ENCODE measurements around the gene ZNF26.
"Not testable (repeated sequence)": the region's sequence is repeated elsewhere in the genome, so short reads cannot be mapped to it uniquely, and the experiment has no call there.

The ZNF26 gene

GRCh38 chr12:132966676-132967415 is 19.3 kb upstream of the ZNF26 start:
- H3K27ac ChIP-seq = no peak overlapping the region
- TF ChIP-seq FOXP2 (optimal IDR thresholded peaks at IDR 0.05; ENCODE audit: control extremely low read depth, extremely low read length, insufficient read depth) (no peak), EZH2 (IDR thresholded peaks at IDR 0.05) (no peak), POLR2AphosphoS5 (IDR thresholded peaks at IDR 0.05; ENCODE audit: borderline replicate concordance, low read depth, low read length) (no peak)
- H3K4me3 ChIP-seq = no peak overlapping the region
- DNase-seq (ENCODE audit: low read depth, low spot score) = no peak
- H3K9me3 ChIP-seq (ENCODE audit: low read depth, low read length) = no peaks in the 10 kb centered on the region
- H3K36me3 ChIP-seq (ENCODE audit: insufficient read depth, low read length) = no peaks in the 10 kb centered on the region
- H3K9ac ChIP-seq (ENCODE audit: insufficient read length) = no peak overlapping the region

- no peak for DNase-seq (ENCODE audit: low read depth, low spot score)
- H3K9ac ChIP-seq (ENCODE audit: insufficient read length) = no peak overlapping the region
- H3K4me3 ChIP-seq = no peak overlapping the region
- no peaks in the 10 kb centered on the region for H3K9me3 ChIP-seq (ENCODE audit: low read depth, low read length)
- H3K27ac ChIP-seq = no peak overlapping the region
- TF ChIP-seq POLR2AphosphoS5 (IDR thresholded peaks at IDR 0.05; ENCODE audit: borderline replicate concordance, low read depth, low read length) (no peak), EZH2 (IDR thresholded peaks at IDR 0.05) (no peak), FOXP2 (optimal IDR thresholded peaks at IDR 0.05; ENCODE audit: control extremely low read depth, extremely low read length, insufficient read depth) (no peak)
- no peaks in the 10 kb centered on the region for H3K36me3 ChIP-seq (ENCODE audit: insufficient read depth, low read length)
Observed at GRCh38 chr12:132967736-132968135, 18.4 kb upstream of the ZNF26 start.

DNA sequence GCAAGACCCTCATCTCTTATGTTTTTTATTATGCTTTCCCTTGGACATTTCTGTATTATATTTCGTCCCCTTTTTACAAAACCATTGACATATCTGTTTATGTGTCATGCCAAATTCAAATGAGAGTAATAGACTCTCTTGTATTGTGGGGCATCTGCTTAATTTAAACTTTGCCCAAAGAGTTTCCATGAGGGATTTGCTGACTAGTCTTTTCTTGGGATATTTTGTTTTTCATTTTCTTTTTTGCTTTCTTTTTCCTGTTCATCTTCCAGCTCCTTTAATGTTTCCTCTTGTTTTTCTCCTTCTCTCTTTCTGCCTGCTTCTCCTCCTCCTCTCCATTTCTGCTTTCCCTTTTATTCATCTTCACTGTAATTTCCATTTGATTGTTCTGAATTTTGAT is 13.8 kb upstream of the ZNF26 start:
- no peak overlapping the region for H3K27ac ChIP-seq
- DNase-seq (ENCODE audit: low read depth, low spot score) = no peak
- no peak overlapping the region for H3K4me3 ChIP-seq
- H3K36me3 ChIP-seq (ENCODE audit: insufficient read depth, low read length) = no peaks in the 10 kb centered on the region
- TF ChIP-seq EZH2 (IDR thresholded peaks at IDR 0.05) (no peak), POLR2AphosphoS5 (IDR thresholded peaks at IDR 0.05; ENCODE audit: borderline replicate concordance, low read depth, low read length) (no peak), FOXP2 (optimal IDR thresholded peaks at IDR 0.05; ENCODE audit: control extremely low read depth, extremely low read length, insufficient read depth) (no peak)
- H3K9me3 ChIP-seq (ENCODE audit: low read depth, low read length) = no peaks in the 10 kb centered on the region
- H3K9ac ChIP-seq (ENCODE audit: insufficient read length) = no peak overlapping the region

GRCh38 chr12:132976870-132977269 is 9.3 kb upstream of the ZNF26 start:
- not testable (repeated sequence) for H3K27ac ChIP-seq; H3K4me3 ChIP-seq; H3K36me3 ChIP-seq (ENCODE audit: insufficient read depth, low read length); H3K9me3 ChIP-seq (ENCODE audit: low read depth, low read length); DNase-seq (ENCODE audit: low read depth, low spot score); H3K9ac ChIP-seq (ENCODE audit: insufficient read length)

DNA sequence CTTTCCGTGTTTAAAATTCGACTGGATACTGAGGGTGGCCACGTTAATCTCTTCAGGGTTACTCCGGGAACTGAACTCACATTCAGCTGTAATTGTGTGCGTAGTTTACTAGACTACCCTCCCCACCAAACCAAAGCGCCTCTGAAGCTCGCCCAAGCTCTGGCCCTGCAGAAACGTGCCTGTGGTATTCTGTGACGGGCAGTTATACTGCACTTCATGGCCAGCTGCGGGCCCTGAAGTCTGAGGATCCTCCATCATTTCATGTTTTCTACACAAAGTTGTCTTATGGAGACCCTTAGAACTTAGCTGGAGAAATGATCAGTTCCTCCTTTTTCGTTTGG is 688 bp downstream of the ZNF26 start:
- Histone ChIP-seq H3K9ac (ENCODE audit: insufficient read length) (peak overlapping the region; percentile 84), H3K36me3 (ENCODE audit: insufficient read depth, low read length) (peaks cover 36% of the 10 kb centered on the region), H3K27ac (no peak overlapping the region), H3K4me3 (peak overlapping the region; percentile 89), H3K9me3 (ENCODE audit: low read depth, low read length) (peaks cover 14% of the 10 kb centered on the region)
- no peak for DNase-seq (ENCODE audit: low read depth, low spot score)
- no peak for TF ChIP-seq POLR2AphosphoS5 (IDR thresholded peaks at IDR 0.05; ENCODE audit: borderline replicate concordance, low read depth, low read length)
- TF ChIP-seq EZH2 (IDR thresholded peaks at IDR 0.05) = no peak
- no peak for TF ChIP-seq FOXP2 (optimal IDR thresholded peaks at IDR 0.05; ENCODE audit: control extremely low read depth, extremely low read length, insufficient read depth)

DNA sequence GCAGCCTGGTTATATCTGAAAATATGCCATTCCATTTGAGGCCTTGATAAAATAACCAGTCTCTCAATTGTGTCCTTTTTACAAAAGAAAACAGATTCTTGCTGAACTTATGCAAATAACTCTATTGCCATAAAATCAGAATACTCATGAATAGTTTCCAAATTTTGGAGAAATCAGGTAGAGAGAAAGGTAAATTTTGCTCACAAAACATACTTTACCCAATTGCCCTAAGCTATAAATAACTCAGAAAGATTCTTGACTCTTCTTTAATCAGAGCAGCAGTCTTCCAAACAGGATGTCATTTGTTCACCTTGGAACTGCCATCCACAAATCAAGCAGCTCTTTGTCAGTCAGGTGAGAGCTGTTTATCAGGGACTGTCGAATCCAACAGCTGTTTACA is 12.6 kb downstream of the ZNF26 start:
- peaks cover 10% of the 10 kb centered on the region; the same call in 1 of the 2 replicates for H3K36me3 ChIP-seq (ENCODE audit: insufficient read depth, low read length)
- no peak for TF ChIP-seq EZH2 (IDR thresholded peaks at IDR 0.05)
- TF ChIP-seq POLR2AphosphoS5 (IDR thresholded peaks at IDR 0.05; ENCODE audit: borderline replicate concordance, low read depth, low read length) = no peak
- TF ChIP-seq FOXP2 (optimal IDR thresholded peaks at IDR 0.05; ENCODE audit: control extremely low read depth, extremely low read length, insufficient read depth) = no peak
- no peak overlapping the region for H3K9ac ChIP-seq (ENCODE audit: insufficient read length)
- H3K27ac ChIP-seq = no peak overlapping the region
- no peak for DNase-seq (ENCODE audit: low read depth, low spot score)
- H3K4me3 ChIP-seq = no peak overlapping the region
- peaks cover 15% of the 10 kb centered on the region; the same call in 1 of the 2 replicates for H3K9me3 ChIP-seq (ENCODE audit: low read depth, low read length)

DNA sequence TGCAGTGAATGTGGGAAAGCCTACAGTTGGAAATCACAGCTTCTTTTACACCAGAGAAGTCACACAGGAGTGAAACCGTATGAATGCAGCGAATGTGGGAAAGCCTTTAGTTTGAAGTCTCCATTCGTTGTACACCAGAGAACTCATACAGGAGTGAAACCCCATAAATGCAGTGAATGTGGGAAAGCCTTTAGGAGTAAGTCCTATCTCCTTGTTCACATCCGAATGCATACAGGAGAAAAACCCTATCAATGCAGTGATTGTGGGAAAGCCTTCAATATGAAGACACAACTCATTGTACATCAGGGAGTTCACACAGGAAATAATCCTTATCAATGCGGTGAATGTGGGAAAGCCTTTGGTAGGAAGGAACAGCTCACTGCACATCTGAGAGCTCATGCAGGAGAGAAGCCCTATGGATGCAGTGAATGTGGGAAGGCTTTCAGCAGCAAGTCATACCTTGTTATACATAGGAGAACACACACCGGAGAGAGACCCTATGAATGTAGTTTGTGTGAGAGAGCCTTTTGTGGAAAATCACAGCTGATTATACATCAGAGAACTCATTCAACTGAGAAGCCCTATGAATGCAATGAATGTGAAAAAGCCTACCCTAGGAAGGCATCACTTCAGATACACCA is 24.6 kb downstream of the ZNF26 start:
- H3K9ac ChIP-seq (ENCODE audit: insufficient read length) = no peak overlapping the region
- TF ChIP-seq EZH2 (IDR thresholded peaks at IDR 0.05) (no peak), POLR2AphosphoS5 (IDR thresholded peaks at IDR 0.05; ENCODE audit: borderline replicate concordance, low read depth, low read length) (no peak), FOXP2 (optimal IDR thresholded peaks at IDR 0.05; ENCODE audit: control extremely low read depth, extremely low read length, insufficient read depth) (no peak)
- H3K9me3 ChIP-seq (ENCODE audit: low read depth, low read length) = peaks cover 39% of the 10 kb centered on the region; the same call in 1 of the 2 replicates
- no peak for DNase-seq (ENCODE audit: low read depth, low spot score)
- no peak overlapping the region for H3K27ac ChIP-seq
- H3K4me3 ChIP-seq = no peak overlapping the region
- H3K36me3 ChIP-seq (ENCODE audit: insufficient read depth, low read length) = peaks cover 82% of the 10 kb centered on the region

GRCh38 chr12:133023566-133023965 is 37.4 kb downstream of the ZNF26 start:
- Histone ChIP-seq H3K9me3 (ENCODE audit: low read depth, low read length) (no peaks in the 10 kb centered on the region), H3K4me3 (no peak overlapping the region), H3K36me3 (ENCODE audit: insufficient read depth, low read length) (no peaks in the 10 kb centered on the region; the same call in 1 of the 2 replicates), H3K9ac (ENCODE audit: insufficient read length) (no peak overlapping the region), H3K27ac (no peak overlapping the region)
- TF ChIP-seq POLR2AphosphoS5 (IDR thresholded peaks at IDR 0.05; ENCODE audit: borderline replicate concordance, low read depth, low read length) (no peak), EZH2 (IDR thresholded peaks at IDR 0.05) (no peak), FOXP2 (optimal IDR thresholded peaks at IDR 0.05; ENCODE audit: control extremely low read depth, extremely low read length, insufficient read depth) (no peak)
- no peak for DNase-seq (ENCODE audit: low read depth, low spot score)

All from SK-N-MC (cell line).